Germinal center (tissue), 1 donor: Measurements from ENCODE around the gene FSHB.
"Not testable (repeated sequence)": the region's sequence is repeated elsewhere in the genome, so short reads cannot be mapped to it uniquely, and the experiment has no call there.

Experiments
- DNase-seq: peaks from one replicate; pipeline ENCODE4 v3.0.0; 2012; ENCODE audit warnings: mixed read lengths, low spot score

Gene FSHB

DNA sequence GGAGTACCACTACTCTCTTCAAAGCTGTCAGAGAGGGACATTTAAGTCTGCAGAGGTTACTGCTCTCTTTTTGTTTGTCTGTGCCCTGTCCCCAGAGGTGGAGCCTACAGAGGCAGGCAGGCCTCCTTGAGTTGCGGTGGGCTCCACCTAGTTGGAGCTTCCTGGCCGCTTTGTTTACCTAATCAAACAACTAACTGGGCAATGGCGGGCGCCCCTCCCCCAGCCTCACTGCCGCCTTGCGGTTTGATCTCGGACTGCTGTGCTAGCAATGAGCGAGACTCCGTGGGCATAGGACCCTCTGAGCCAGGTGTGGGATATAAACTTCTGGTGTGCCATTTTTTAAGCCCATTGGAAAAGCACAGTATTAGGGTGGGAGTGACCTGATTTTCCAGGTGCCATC is 37.8 kb downstream of the FSHB start:
- not testable (repeated sequence) for DNase-seq

- no peak for DNase-seq
Measured at GRCh38 chr11:30270671-30271070, 39.9 kb downstream of the FSHB start.

DNA sequence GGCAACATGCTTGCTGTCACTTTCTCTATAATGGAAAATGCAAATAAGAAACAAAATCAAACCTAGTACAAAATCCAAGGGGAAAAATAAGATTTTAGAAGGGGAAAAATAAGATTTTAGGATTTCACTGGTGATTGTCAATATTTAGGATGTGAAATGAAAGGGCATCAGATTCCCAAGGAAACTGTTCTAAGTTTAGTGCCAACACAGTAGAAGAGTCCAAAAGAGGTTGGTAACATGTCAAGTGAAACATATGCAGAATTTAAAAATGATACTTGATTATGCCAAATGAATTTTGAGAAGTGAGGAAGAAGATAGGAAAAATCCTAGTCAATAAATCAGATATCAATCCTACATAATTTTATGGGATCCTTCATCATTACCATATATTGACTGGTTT is 46.4 kb downstream of the FSHB start:
- no peak for DNase-seq

DNA sequence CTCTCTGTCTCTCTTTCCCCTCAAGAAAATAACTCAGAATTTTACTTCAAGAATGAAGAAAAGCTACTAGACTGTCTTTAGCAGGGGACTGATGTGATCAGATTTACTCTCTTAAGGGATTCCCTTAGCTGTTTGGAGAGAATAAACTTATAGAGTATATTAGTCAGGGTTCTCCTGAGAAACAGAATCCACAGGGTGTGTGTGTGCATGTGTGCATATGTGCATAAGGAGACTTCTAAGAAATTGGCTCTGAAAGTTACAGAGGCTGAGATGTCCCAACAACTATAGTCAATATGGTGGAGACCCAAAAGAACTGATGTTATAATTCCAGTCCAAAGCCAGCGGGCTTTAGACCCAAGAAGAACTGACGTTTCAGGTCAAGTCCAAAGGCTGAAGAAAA is 49.0 kb downstream of the FSHB start:
- DNase-seq = no peak

- DNase-seq = no peak
Measured at GRCh38 chr11:30281476-30282288, 50.9 kb downstream of the FSHB start.

DNA sequence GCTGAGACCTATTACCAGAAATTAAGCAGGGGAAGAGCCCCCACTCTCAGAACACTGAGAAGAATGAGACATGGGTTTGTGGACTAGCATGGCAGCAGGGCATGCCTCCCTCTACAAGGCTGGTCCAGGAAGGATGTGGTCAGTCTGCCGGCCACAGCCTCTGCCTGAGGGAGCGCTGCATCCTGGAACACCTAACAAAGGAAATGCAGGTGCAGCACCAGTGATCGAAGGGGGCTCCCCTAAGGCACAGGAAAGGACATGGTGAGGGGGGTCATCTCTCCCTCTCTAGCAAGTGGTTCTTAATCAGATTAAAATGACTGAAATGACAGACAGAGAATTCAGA is 51.4 kb downstream of the FSHB start:
- no peak for DNase-seq
